CD4-positive, alpha-beta T cell (primary cell): Measurements from ENCODE around the gene ULK2. TPM values are rescaled to one million over a fixed set of nuclear protein-coding genes. Genes with fewer than 3 reads are reported as not detected.

Experiments used
- ATAC-seq: fragments of 200-7000 bp; cut with Tn5 transposase; one replicate; pipeline ENCODE4 v1.10.0; 2022; ENCODE audit warnings: mild to moderate bottlenecking; ENCODE audit not compliant: poor library complexity
- CTCF ChIA-PET: fragments of 350-600 bp; sonication (Branson Sonifier 250); formaldehyde crosslinking; loops from one replicate; lab custom pipeline; 2021; ENCODE audit warnings: antibody characterized with exemption, inconsistent platforms; lab: Charles Lee
- POLR2A ChIA-PET: fragments of 350-600 bp; sonication (Branson Sonifier 250); formaldehyde crosslinking; loops from one replicate; lab custom pipeline; 2021; ENCODE audit warnings: antibody characterized with exemption, inconsistent platforms; lab: Charles Lee
- DNase-seq, 14 experiments: peaks; one replicate each; pipeline ENCODE4 v3.0.0-alpha.2; 2013 to 2020; ENCODE audit warnings: mixed read lengths in 2 of 14
- H3K27ac ChIP-seq, 2 donors: one replicate each; pipeline versions ENCODE4 v1.5.1 to v1.7.0; 2013; ENCODE audit warnings: low read length in 2 of 2, low read depth in 1 of 2, mild to moderate bottlenecking in 1 of 2
- H3K27me3 ChIP-seq, 2 experiments: 1 replicate in 1 of 2; 2 replicates in 1 of 2; pipeline versions ENCODE4 v1.6.1 to v1.7.0; 2013; ENCODE audit warnings: low read length in 2 of 2, control low read depth in 1 of 2, mild to moderate bottlenecking in 1 of 2, moderate library complexity in 1 of 2; ENCODE audit not compliant: insufficient read depth in 2 of 2, control insufficient read depth in 1 of 2
- H3K36me3 ChIP-seq: one replicate; pipeline ENCODE4 v1.6.1; 2013; ENCODE audit warnings: low read length, control low read depth; ENCODE audit not compliant: insufficient read depth
- H3K4me1 ChIP-seq: one replicate; pipeline ENCODE4 v1.6.1; 2013; ENCODE audit warnings: low read length, control low read depth; ENCODE audit not compliant: insufficient read depth
- H3K4me3 ChIP-seq: one replicate; pipeline ENCODE4 v1.5.1; 2013; ENCODE audit warnings: mild to moderate bottlenecking, low read length, moderate library complexity
- H3K9me3 ChIP-seq, 2 experiments: 1 replicate in 1 of 2; 2 replicates in 1 of 2; pipeline versions ENCODE4 v1.6.1 to v1.7.0; 2013; ENCODE audit warnings: low read length in 2 of 2, mild to moderate bottlenecking in 2 of 2, control low read depth in 1 of 2, moderate library complexity in 1 of 2; ENCODE audit not compliant: control insufficient read depth in 1 of 2, insufficient read depth in 1 of 2
- H3K27ac Mint-ChIP-seq: one replicate; pipeline ENCODE4 v1.8.0; 2020; ENCODE audit warnings: mixed read lengths
- H3K27me3 Mint-ChIP-seq: one replicate; pipeline ENCODE4 v1.8.0; 2021; ENCODE audit warnings: mixed read lengths
- H3K36me3 Mint-ChIP-seq: one replicate; pipeline ENCODE4 v1.8.0; 2021; ENCODE audit warnings: low read depth, mixed read lengths
- H3K4me1 Mint-ChIP-seq: one replicate; pipeline ENCODE4 v1.8.0; 2021; ENCODE audit warnings: low read depth, mixed read lengths
- H3K4me3 Mint-ChIP-seq: one replicate; pipeline ENCODE4 v1.8.0; 2020; ENCODE audit warnings: mild to moderate bottlenecking, mixed read lengths
- H3K9me3 Mint-ChIP-seq: one replicate; pipeline ENCODE4 v1.8.0; 2020; ENCODE audit warnings: mixed read lengths
- CTCF ChIP-seq: fragments of 200-600 bp; IDR thresholded peaks from one replicate; pipeline ENCODE4 v1.8.0; 2022; ENCODE audit warnings: antibody characterized with exemption, mild to moderate bottlenecking
- intact Hi-C, 2 experiments: fragments of 100-400 bp; cut with DNase I in 1 of 2; cut with micrococcal nuclease in 1 of 2; formaldehyde crosslinking; loops; one replicate each; pipeline versions ENCODE4 v1.15.1 to v1.9.0; 2023 to 2025; cut with DNase I, micrococcal nuclease
- total RNA-seq, 174 experiments: library from RNA in 2 of 174; stranded (reverse) in 2 of 174; gene quantifications; one replicate each; pipeline ENCODE4 v1.2.3 and lab custom pipeline; 2021 to 2026

The ULK2 gene
- total RNA-seq, 2 experiments from 2014 or later: 17.1 to 18.3 TPM

- Histone ChIP-seq H3K4me3 (no peak overlapping the region), H3K9me3 (no peaks in the 10 kb centered on the region), H3K27ac (no peak overlapping the region), H3K27me3 (no peaks in the 10 kb centered on the region), H3K4me1 (no peaks in the 10 kb centered on the region), H3K36me3 (peaks cover 15% of the 10 kb centered on the region)
- intact Hi-C loops: no loop called here
- ChIA-PET POLR2A (no interaction called here), CTCF (no interaction called here)
- H3K4me1 Mint-ChIP-seq: peaks cover 35% of the 10 kb centered on the region
- TF ChIP-seq CTCF: no peak
- ATAC-seq (no peak), DNase-seq (no peak)
- no peak overlapping the region for H3K4me3 Mint-ChIP-seq
- H3K36me3 Mint-ChIP-seq: peaks cover 68% of the 10 kb centered on the region
- no peaks in the 10 kb centered on the region for H3K9me3 Mint-ChIP-seq
- H3K27me3 Mint-ChIP-seq: no peaks in the 10 kb centered on the region
- H3K27ac Mint-ChIP-seq: peak overlapping the region; percentile 35
Measured at GRCh38 chr17:19805006-19805405, 62.7 kb downstream of the ULK2 start.

- Histone ChIP-seq H3K36me3 (peaks cover 32% of the 10 kb centered on the region), H3K27me3 (no peaks in the 10 kb centered on the region), H3K4me1 (no peaks in the 10 kb centered on the region), H3K9me3 (peaks cover 13 to 17% of the 10 kb centered on the region in 2 experiments), H3K4me3 (no peak overlapping the region), H3K27ac (no peak overlapping the region)
- Mint-ChIP-seq H3K27me3 (no peaks in the 10 kb centered on the region), H3K36me3 (peaks cover 77% of the 10 kb centered on the region), H3K4me1 (peaks cover 19% of the 10 kb centered on the region), H3K27ac (peak overlapping the region; percentile 37), H3K9me3 (peaks cover 4% of the 10 kb centered on the region), H3K4me3 (no peak overlapping the region)
- ATAC-seq (peak; percentile 68), DNase-seq (peak in 4 of 14 experiments; percentile 7 to 22 (median 14))
- intact Hi-C loops: no loop called here
- ChIA-PET POLR2A (interaction anchor here (1.5 kb wide), 1 partner anchor 29 kb away, joined by 6 read pairs; no protein-coding TSS in a partner anchor), CTCF (interaction anchor here (0.5 kb wide), 1 partner anchor 1487 kb away, joined by 3 read pairs; no protein-coding TSS in a partner anchor)
- TF ChIP-seq CTCF: peak; percentile 19
Measured at GRCh38 chr17:19800571-19800970, 67.2 kb downstream of the ULK2 start.

GRCh38 chr17:19799796-19800195 is 67.9 kb downstream of the ULK2 start:
- Histone ChIP-seq H3K27me3 (no peaks in the 10 kb centered on the region), H3K4me3 (no peak overlapping the region), H3K9me3 (peaks cover 13 to 17% of the 10 kb centered on the region in 2 experiments), H3K4me1 (no peaks in the 10 kb centered on the region), H3K36me3 (peaks cover 40% of the 10 kb centered on the region), H3K27ac (no peak overlapping the region)
- no peak for TF ChIP-seq CTCF
- peaks cover 77% of the 10 kb centered on the region for H3K36me3 Mint-ChIP-seq
- intact Hi-C loops: no loop called here
- H3K27ac Mint-ChIP-seq: no peak overlapping the region
- H3K9me3 Mint-ChIP-seq: peaks cover 4% of the 10 kb centered on the region
- ChIA-PET POLR2A (interaction anchor here (1.5 kb wide), 1 partner anchor 28 kb away, joined by 6 read pairs; no protein-coding TSS in a partner anchor), CTCF (no interaction called here)
- no peaks in the 10 kb centered on the region for H3K27me3 Mint-ChIP-seq
- H3K4me1 Mint-ChIP-seq: peaks cover 11% of the 10 kb centered on the region
- ATAC-seq (no peak), DNase-seq (no peak)
- H3K4me3 Mint-ChIP-seq: no peak overlapping the region
